Endodermal cell (in vitro differentiated cells): ENCODE results near the gene SALL3. TPM values are rescaled to one million over a fixed set of nuclear protein-coding genes. Genes with fewer than 3 reads are reported as not detected.
"Not testable (repeated sequence)": the region's sequence is repeated elsewhere in the genome, so short reads cannot be mapped to it uniquely, and the experiment has no call there.

ENCODE experiments used
- DNase-seq: peaks from one replicate; pipeline ENCODE4 v3.0.0-alpha.2; 2017
- H3K27ac ChIP-seq: 2 replicates; pipeline ENCODE4 v1.5.1; 2013; ENCODE audit warnings: mild to moderate bottlenecking, low read depth, low read length, moderate library complexity
- H3K27me3 ChIP-seq: 2 replicates; pipeline ENCODE4 v1.6.1; 2013; ENCODE audit warnings: mild to moderate bottlenecking, low read length, moderate library complexity; ENCODE audit not compliant: insufficient read depth, control insufficient read depth, poor library complexity, severe bottlenecking
- H3K36me3 ChIP-seq: 2 replicates; pipeline ENCODE4 v1.7.0; 2013; ENCODE audit warnings: mild to moderate bottlenecking, low read length, moderate library complexity; ENCODE audit not compliant: control insufficient read depth, insufficient read depth
- H3K4me1 ChIP-seq: one replicate; pipeline ENCODE4 v1.7.0; 2013; ENCODE audit warnings: low read length; ENCODE audit not compliant: control insufficient read depth, insufficient read depth
- H3K4me3 ChIP-seq: 2 replicates; pipeline ENCODE4 v1.5.1; 2013; ENCODE audit warnings: mild to moderate bottlenecking, low read length, moderate library complexity
- H3K9ac ChIP-seq: 2 replicates; pipeline ENCODE4 v1.6.1; 2013; ENCODE audit warnings: mild to moderate bottlenecking, low read length, moderate library complexity; ENCODE audit not compliant: poor library complexity, severe bottlenecking; ENCODE audit errors: extremely low read depth
- H3K9me3 ChIP-seq: 2 replicates; pipeline ENCODE4 v1.6.1; 2013; ENCODE audit warnings: mild to moderate bottlenecking, low read length, moderate library complexity; ENCODE audit not compliant: control insufficient read depth
- H3K27ac Mint-ChIP-seq: 2 replicates; pipeline ENCODE4 v1.8.0; 2020; ENCODE audit warnings: mixed read lengths
- H3K27me3 Mint-ChIP-seq: 2 replicates; pipeline ENCODE4 v1.8.0; 2021; ENCODE audit warnings: mild to moderate bottlenecking, mixed read lengths; ENCODE audit not compliant: insufficient read depth
- H3K36me3 Mint-ChIP-seq: 2 replicates; pipeline ENCODE4 v1.8.0; 2020; ENCODE audit warnings: low read depth, mixed read lengths
- H3K4me1 Mint-ChIP-seq: 2 replicates; pipeline ENCODE4 v1.8.0; 2020; ENCODE audit warnings: mixed read lengths
- H3K4me3 Mint-ChIP-seq: 2 replicates; pipeline ENCODE4 v1.8.0; 2020; ENCODE audit warnings: mild to moderate bottlenecking, moderate library complexity, mixed read lengths
- H3K9me3 Mint-ChIP-seq: 2 replicates; pipeline ENCODE4 v1.8.0; 2020; ENCODE audit warnings: mild to moderate bottlenecking, mixed read lengths
- WGBS, 2 experiments: methylation state at CpG; one replicate each; pipeline versions ENCODE4 v1.1.5 to v1.1.7; 2013; ENCODE audit warnings: missing lambda C conversion rate in 2 of 2, mixed read lengths in 1 of 2; ENCODE audit not compliant: insufficient coverage in 1 of 2, insufficient read length in 1 of 2; 5-methylcytosine and 5-hydroxymethylcytosine counted together
- total RNA-seq, 2 donors: library from RNA; stranded (reverse); fragmentation: NEBNext Ultra II Directional in 1 of 2; extraction: Animal tissue kit (Norgen Biotek cat#: 25700) in 1 of 2; gene quantifications; 2 replicates in 1 of 2; 3 replicates in 1 of 2; pipeline ENCODE4 v1.2.1, GENCODE V29; 2021
- TF ChIP-seq, protein P1 (sequence below): fragments of 200-600 bp; sonication (generic); conservative IDR thresholded peaks from 2 replicates; pipeline ENCODE4 v1.5.0; 2021; ENCODE audit warnings: antibody characterized with exemption, mild to moderate bottlenecking

Gene SALL3
- total RNA-seq, 2 donors from 2014 or later, result 9.5 to 36.4 TPM

GRCh38 chr18:78937166-78937565 lies 42.5 kb upstream of the SALL3 start:
- Histone ChIP-seq H3K36me3 (no peaks in the 10 kb centered on the region), H3K27ac (no peak overlapping the region), H3K9ac (no peak overlapping the region), H3K9me3 (no peaks in the 10 kb centered on the region), H3K27me3 (no peaks in the 10 kb centered on the region), H3K4me1 (no peaks in the 10 kb centered on the region), H3K4me3 (no peak overlapping the region)
- no peaks in the 10 kb centered on the region for H3K27me3 Mint-ChIP-seq
- TF ChIP-seq, protein P1, sequence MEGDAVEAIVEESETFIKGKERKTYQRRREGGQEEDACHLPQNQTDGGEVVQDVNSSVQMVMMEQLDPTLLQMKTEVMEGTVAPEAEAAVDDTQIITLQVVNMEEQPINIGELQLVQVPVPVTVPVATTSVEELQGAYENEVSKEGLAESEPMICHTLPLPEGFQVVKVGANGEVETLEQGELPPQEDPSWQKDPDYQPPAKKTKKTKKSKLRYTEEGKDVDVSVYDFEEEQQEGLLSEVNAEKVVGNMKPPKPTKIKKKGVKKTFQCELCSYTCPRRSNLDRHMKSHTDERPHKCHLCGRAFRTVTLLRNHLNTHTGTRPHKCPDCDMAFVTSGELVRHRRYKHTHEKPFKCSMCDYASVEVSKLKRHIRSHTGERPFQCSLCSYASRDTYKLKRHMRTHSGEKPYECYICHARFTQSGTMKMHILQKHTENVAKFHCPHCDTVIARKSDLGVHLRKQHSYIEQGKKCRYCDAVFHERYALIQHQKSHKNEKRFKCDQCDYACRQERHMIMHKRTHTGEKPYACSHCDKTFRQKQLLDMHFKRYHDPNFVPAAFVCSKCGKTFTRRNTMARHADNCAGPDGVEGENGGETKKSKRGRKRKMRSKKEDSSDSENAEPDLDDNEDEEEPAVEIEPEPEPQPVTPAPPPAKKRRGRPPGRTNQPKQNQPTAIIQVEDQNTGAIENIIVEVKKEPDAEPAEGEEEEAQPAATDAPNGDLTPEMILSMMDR, result no peak
- DNase-seq, result no peak
- no peak overlapping the region for H3K4me3 Mint-ChIP-seq
- no peaks in the 10 kb centered on the region for H3K9me3 Mint-ChIP-seq
- H3K4me1 Mint-ChIP-seq, result no peaks in the 10 kb centered on the region
- no peak overlapping the region for H3K27ac Mint-ChIP-seq
- H3K36me3 Mint-ChIP-seq, result no peaks in the 10 kb centered on the region
- 93% methylated on average over 3 to 4 of the region's 4 CpGs for WGBS, 2 experiments

DNA sequence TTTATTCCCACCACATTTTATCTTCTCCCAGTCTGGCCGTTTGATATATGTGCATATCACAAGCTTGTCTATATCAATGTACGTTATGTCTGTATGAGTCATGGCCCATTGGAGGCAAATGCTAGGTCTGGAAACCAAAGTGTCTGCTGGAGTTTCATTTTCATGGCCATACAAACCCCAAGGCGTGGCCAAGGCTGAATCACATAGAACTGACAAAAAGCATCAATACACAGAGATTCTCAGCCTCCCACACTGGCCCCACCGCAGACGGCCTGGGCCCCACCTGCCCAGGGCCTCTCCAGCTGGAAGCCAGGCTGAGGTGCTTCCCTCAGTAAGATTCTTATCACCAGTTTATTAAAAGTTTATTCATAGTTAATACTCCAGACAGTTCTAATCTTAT lies 40.5 kb upstream of the SALL3 start:
- WGBS, 2 experiments, result 88% methylated on average over 4 to 5 of the region's 5 CpGs

GRCh38 chr18:78939734-78940494 lies 39.7 kb upstream of the SALL3 start:
- no peak overlapping the region for H3K27ac Mint-ChIP-seq

More for the DNA sequence above, 40.5 kb upstream of the SALL3 start:
- Mint-ChIP-seq H3K4me1 (no peaks in the 10 kb centered on the region), H3K9me3 (peaks cover 4% of the 10 kb centered on the region), H3K36me3 (no peaks in the 10 kb centered on the region), H3K27me3 (no peaks in the 10 kb centered on the region), H3K4me3 (no peak overlapping the region), H3K27ac (no peak overlapping the region)
- H3K36me3 ChIP-seq, result no peaks in the 10 kb centered on the region
- no peaks in the 10 kb centered on the region for H3K9me3 ChIP-seq
- no peak overlapping the region for H3K9ac ChIP-seq
- H3K27me3 ChIP-seq, result no peaks in the 10 kb centered on the region
- no peaks in the 10 kb centered on the region for H3K4me1 ChIP-seq
- no peak for DNase-seq
- no peak overlapping the region for H3K27ac ChIP-seq
- H3K4me3 ChIP-seq, result no peak overlapping the region
- TF ChIP-seq, protein P1, result no peak

GRCh38 chr18:78942236-78942635 lies 37.4 kb upstream of the SALL3 start:
- not testable (repeated sequence) for H3K27me3 Mint-ChIP-seq, H3K4me1 Mint-ChIP-seq, H3K9ac ChIP-seq, H3K4me3 Mint-ChIP-seq, H3K27ac Mint-ChIP-seq, H3K9me3 Mint-ChIP-seq, H3K4me1 ChIP-seq, H3K27ac ChIP-seq, DNase-seq, H3K27me3 ChIP-seq, H3K36me3 Mint-ChIP-seq, H3K9me3 ChIP-seq, H3K36me3 ChIP-seq, H3K4me3 ChIP-seq
- WGBS, 2 experiments, result 82% methylated on average over 16 of the region's 17 CpGs; no CpG with 5 or more reads in 1 of the 2 experiments

More at GRCh38 chr18:78939734-78940494, 39.7 kb upstream of the SALL3 start:
- H3K4me1 Mint-ChIP-seq, result no peaks in the 10 kb centered on the region
- H3K27me3 Mint-ChIP-seq, result no peaks in the 10 kb centered on the region
- H3K4me1 ChIP-seq, result no peaks in the 10 kb centered on the region
- H3K4me3 ChIP-seq, result no peak overlapping the region
- no peaks in the 10 kb centered on the region for H3K36me3 ChIP-seq
- H3K36me3 Mint-ChIP-seq, result no peaks in the 10 kb centered on the region
- H3K4me3 Mint-ChIP-seq, result no peak overlapping the region
- TF ChIP-seq, protein P1, result no peak
- H3K9ac ChIP-seq, result no peak overlapping the region
- no peak overlapping the region for H3K27ac ChIP-seq
- H3K9me3 ChIP-seq, result no peaks in the 10 kb centered on the region
- no peaks in the 10 kb centered on the region for H3K27me3 ChIP-seq
- 87 to 95% methylated on average over 17 to 23 of the region's 23 CpGs for WGBS, 2 experiments
- no peak for DNase-seq
- H3K9me3 Mint-ChIP-seq, result peaks cover 4% of the 10 kb centered on the region
